Testis (tissue), 2 donors: ENCODE results near the gene TMEM203.
"Not testable (repeated sequence)": the region's sequence is repeated elsewhere in the genome, so short reads cannot be mapped to it uniquely, and the experiment has no call there.

ENCODE experiments used
- CTCF ChIP-seq, 3 experiments: fragments of 450-650 bp in 2 of 3; fragments of 200-600 bp in 1 of 3; sonication (generic) in 1 of 3; IDR thresholded peaks; one replicate each; pipeline ENCODE4 v1.5.1; 2016 to 2019; ENCODE audit warnings: antibody characterized with exemption in 3 of 3, mild to moderate bottlenecking in 2 of 3, moderate library complexity in 1 of 3
- POLR2A ChIP-seq: fragments of 450-650 bp; IDR thresholded peaks from one replicate; pipeline ENCODE4 v1.6.1; 2017; ENCODE audit warnings: antibody characterized with exemption, mild to moderate bottlenecking, moderate library complexity

GRCh38 chr9:137239541-137240200, 34.2 kb upstream of the TMEM203 start:
- TF ChIP-seq POLR2A; CTCF (IDR thresholded peaks at IDR 0.05): not testable (repeated sequence)
